HepG2 (cell line): ENCODE data around the gene SRP68. TPM values are rescaled to one million over a fixed set of nuclear protein-coding genes. Genes with fewer than 3 reads are reported as not detected.

Source experiments
- AHDC1 ChIP-seq: sonication (generic); formaldehyde crosslinking; IDR thresholded peaks from 2 replicates; pipeline ENCODE4 v1.5.1; 2020; ENCODE audit warnings: mild to moderate bottlenecking, missing genetic modification reagents, borderline replicate concordance
- ATF1 ChIP-seq: IDR thresholded peaks from 2 replicates; pipeline ENCODE4 v1.6.1; 2016; ENCODE audit warnings: mild to moderate bottlenecking, control low read depth
- CTCF ChIP-seq: sonication (generic); formaldehyde crosslinking; IDR thresholded peaks from 2 replicates; pipeline ENCODE4 v1.5.0; 2020; ENCODE audit warnings: mild to moderate bottlenecking, missing genetic modification reagents, moderate library complexity
- HIVEP1 ChIP-seq: sonication (generic); formaldehyde crosslinking; IDR thresholded peaks from 2 replicates; pipeline ENCODE4 v1.4.0; 2020; ENCODE audit warnings: mild to moderate bottlenecking, missing genetic modification reagents
- HNRNPUL1 ChIP-seq: fragments of 200-400 bp; formaldehyde crosslinking; IDR thresholded peaks from 2 replicates; pipeline ENCODE4 v1.6.1; 2017; ENCODE audit warnings: low read depth, mild to moderate bottlenecking, low read length, moderate library complexity
- HOXA9 ChIP-seq: sonication (generic); formaldehyde crosslinking; IDR thresholded peaks from 2 replicates; pipeline ENCODE4 v1.8.1; 2022; ENCODE audit warnings: missing genetic modification reagents, mild to moderate bottlenecking, moderate library complexity, borderline replicate concordance
- MIER2 ChIP-seq: IDR thresholded peaks from 2 replicates; pipeline ENCODE4 v1.6.1; 2016; ENCODE audit warnings: missing biosample characterization, missing genetic modification reagents
- PRDM15 ChIP-seq: sonication (generic); formaldehyde crosslinking; IDR thresholded peaks from 2 replicates; pipeline ENCODE4 v1.4.0; 2020; ENCODE audit warnings: missing genetic modification reagents
- SAFB2 ChIP-seq: sonication (generic); formaldehyde crosslinking; IDR thresholded peaks from 2 replicates; pipeline ENCODE4 v1.5.1; 2020; ENCODE audit warnings: missing genetic modification reagents, low read depth, mild to moderate bottlenecking, borderline replicate concordance
- SOX5 ChIP-seq: IDR thresholded peaks from 2 replicates; pipeline ENCODE4 v1.6.1; 2016; ENCODE audit warnings: borderline replicate concordance
- THAP11 ChIP-seq: IDR thresholded peaks from 2 replicates; pipeline ENCODE4 v1.6.1; 2016; ENCODE audit warnings: missing biosample characterization, missing genetic modification reagents
- THRA ChIP-seq: sonication (generic); formaldehyde crosslinking; IDR thresholded peaks from 2 replicates; pipeline ENCODE4 v1.4.0; 2020; ENCODE audit warnings: missing genetic modification reagents, borderline replicate concordance
- ZBTB49 ChIP-seq: sonication (generic); formaldehyde crosslinking; IDR thresholded peaks from 2 replicates; pipeline ENCODE4 v1.4.0; 2020; ENCODE audit warnings: missing genetic modification reagents, borderline replicate concordance
- polyA plus RNA-seq, 8 experiments: library from polyadenylated mRNA; depleted of rRNA in 3 of 8; stranded (reverse) in 7 of 8; unstranded in 1 of 8; fragments of >200 nt; fragmentation: Illumina TruSeq in 4 of 8; extraction: Trizol in 4 of 8; gene quantifications; 2 replicates each; pipeline versions ENCODE4 v1.2.1 to v1.2.3, GENCODE V29; 2011 to 2016; ENCODE audit warnings: low read depth in 4 of 8, missing spikeins in 1 of 8, mixed read lengths in 1 of 8; ENCODE audit not compliant: insufficient read depth in 1 of 8
- total RNA-seq, 5 experiments: library from RNA; depleted of rRNA; stranded (reverse); fragments of >200 nt; fragmentation: Illumina TruSeq; extraction: Trizol; gene quantifications; 2 replicates each; pipeline ENCODE4 v1.2.3, GENCODE V29; 2016; ENCODE audit warnings: low read depth in 1 of 5

The SRP68 gene
- total and polyA plus RNA-seq, 2 of the 13 experiments (the other 11 are each of a cell fraction or from before 2014, with no cell fraction given): 39.8 to 74.3 TPM

- TF ChIP-seq ZBTB49 (no peak), THAP11 (peak; percentile 49; the same call in 1 of the 2 replicates), ATF1 (CRISPR knock-in tag) (no peak), CTCF (CRISPR knock-in tag) (no peak), THRA (CRISPR knock-in tag) (peak; percentile 10; the same call in 1 of the 2 replicates), PRDM15 (no peak), AHDC1 (CRISPR knock-in tag) (no peak), SOX5 (no peak), SAFB2 (CRISPR knock-in tag) (0 out of 2 replicates have a peak, but pooled peaks have one; percentile 17), HNRNPUL1 (no peak), MIER2 (CRISPR knock-in tag) (no peak; the same call in 1 of the 2 replicates), HOXA9 (no peak), HIVEP1 (CRISPR knock-in tag) (no peak)
Observed at GRCh38 chr17:76027159-76027839, 45.0 kb downstream of the SRP68 start, which contains the start of gene EVPL (continued).
